Erythroblast (primary cell): Measurements from ENCODE around the gene STIM2.

Experiments
- GATA1 ChIP-seq: IDR thresholded peaks from 2 replicates; pipeline ENCODE4 v1.6.1; 2011; ENCODE audit warnings: low read depth, mild to moderate bottlenecking, control low read depth, low read length, moderate library complexity
- POLR2A ChIP-seq: IDR thresholded peaks from 2 replicates; pipeline ENCODE4 v1.6.1; 2011; ENCODE audit warnings: mild to moderate bottlenecking, low read length

- TF ChIP-seq POLR2A (no peak), GATA1 (no peak)
Observed at GRCh38 chr4:27024805-27025204, 164.2 kb downstream of the STIM2 start.
